Measurements from ENCODE around the gene LDLRAD3.

GRCh38 chr11:36062796-36063365, 119.0 kb downstream of the LDLRAD3 start:
- TF ChIP-seq POLR2A (IDR thresholded peaks at IDR 0.05; ENCODE audit: low read length), result no peak
- TF ChIP-seq GATA1 (IDR thresholded peaks at IDR 0.05; ENCODE audit: low read depth, low read length), result no peak

Measured in erythroblast (primary cell).